ENCODE results near the gene HOXD8. TPM values are rescaled to one million over a fixed set of nuclear protein-coding genes. Genes with fewer than 3 reads are reported as not detected.

HOXD8 gene
- polyA plus RNA-seq, 1 donor from 2014 or later, result not detected

DNA sequence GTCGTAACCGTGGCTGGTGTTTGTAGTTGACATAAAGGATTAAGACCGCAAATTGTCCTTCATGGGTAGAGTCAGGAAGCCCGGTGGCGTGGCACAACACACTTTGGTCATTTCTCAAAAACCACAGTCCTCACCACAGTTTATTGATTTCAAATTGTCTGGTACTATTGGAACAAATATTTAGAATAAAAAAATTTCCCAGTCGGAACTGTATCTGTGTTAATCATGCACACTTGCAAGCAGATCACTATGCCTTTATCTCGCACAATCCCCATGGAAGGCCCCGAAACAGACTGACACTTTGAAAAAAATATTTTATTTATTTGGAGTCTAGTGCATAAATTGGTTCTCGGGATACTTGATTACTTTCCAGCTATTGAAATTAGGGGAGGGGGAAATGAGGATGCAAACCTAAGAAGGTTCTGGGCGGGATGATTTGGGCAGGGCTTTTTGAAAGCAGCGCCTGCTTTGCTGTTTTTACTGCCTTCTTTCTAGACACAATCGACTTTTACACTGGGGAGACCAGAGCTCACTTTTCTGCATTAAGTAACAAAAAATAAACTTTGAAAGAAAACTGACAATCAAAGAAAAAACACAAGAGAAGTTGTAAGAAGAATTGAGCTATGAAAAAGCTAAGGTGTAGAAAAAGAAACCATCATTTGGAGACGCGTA lies 43.5 kb downstream of the HOXD8 start:
- H3K36me3 Mint-ChIP-seq, result peaks cover 2% of the 10 kb centered on the region
- peaks cover 0 to 9% (median 0%) of the 10 kb centered on the region in 3 donors for H3K9me3 Mint-ChIP-seq
- peak overlapping the region in 1 of 3 donors; percentile 1 for H3K27ac Mint-ChIP-seq
- H3K4me3 Mint-ChIP-seq, result peak overlapping the region in 2 of 4 donors; percentile 33 to 59
- peaks cover 72% of the 10 kb centered on the region for H3K27me3 Mint-ChIP-seq
- H3K4me1 Mint-ChIP-seq, result peaks cover 2 to 7% (median 3%) of the 10 kb centered on the region in 3 donors

DNA sequence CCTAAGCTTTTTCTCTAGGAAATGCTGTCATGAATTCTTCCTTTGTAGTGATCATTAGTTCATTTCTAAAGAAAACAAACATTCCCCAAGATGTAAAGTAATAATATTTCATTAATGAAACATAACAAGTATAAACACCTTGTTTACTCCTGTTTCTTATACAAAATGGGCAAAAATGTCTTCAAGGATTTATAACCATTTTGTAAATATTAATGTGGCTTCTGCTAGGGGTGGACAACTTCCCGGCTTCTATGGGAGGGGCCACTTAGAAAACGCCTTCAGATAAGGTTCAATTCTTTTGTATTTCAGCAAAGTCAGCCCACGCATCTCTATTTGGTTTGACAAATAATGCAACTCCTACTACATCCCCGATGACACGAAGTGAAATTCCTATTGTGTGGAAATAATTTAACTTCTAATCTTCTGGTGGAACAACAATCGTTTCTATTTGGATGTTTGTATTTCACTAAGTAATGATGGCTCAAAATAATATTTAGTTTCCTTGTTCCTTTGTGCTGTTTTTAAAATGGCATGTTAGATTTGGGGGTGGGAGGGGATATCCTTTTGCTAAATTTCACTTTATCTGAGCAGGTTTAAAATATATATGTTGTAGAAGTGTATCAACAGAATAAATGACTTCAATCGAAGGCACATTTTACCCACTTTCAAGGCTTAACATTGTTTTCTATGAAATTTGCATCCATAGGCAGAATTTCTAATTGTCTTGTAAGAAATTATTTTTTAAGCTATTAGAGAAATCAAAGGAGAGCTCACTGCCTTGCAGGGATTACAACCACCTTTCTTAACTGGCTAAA lies 44.3 kb downstream of the HOXD8 start:
- peaks cover 2% of the 10 kb centered on the region for H3K36me3 Mint-ChIP-seq
- H3K27ac Mint-ChIP-seq, result peak overlapping the region in 1 of 3 donors; percentile 70
- peaks cover 2 to 7% (median 5%) of the 10 kb centered on the region in 3 donors for H3K4me1 Mint-ChIP-seq
- H3K27me3 Mint-ChIP-seq, result peaks cover 75% of the 10 kb centered on the region
- H3K4me3 Mint-ChIP-seq, result peak overlapping the region in 2 of 4 donors; percentile 33 to 41
- H3K9me3 Mint-ChIP-seq, result peaks cover 0 to 9% (median 0%) of the 10 kb centered on the region in 3 donors

DNA sequence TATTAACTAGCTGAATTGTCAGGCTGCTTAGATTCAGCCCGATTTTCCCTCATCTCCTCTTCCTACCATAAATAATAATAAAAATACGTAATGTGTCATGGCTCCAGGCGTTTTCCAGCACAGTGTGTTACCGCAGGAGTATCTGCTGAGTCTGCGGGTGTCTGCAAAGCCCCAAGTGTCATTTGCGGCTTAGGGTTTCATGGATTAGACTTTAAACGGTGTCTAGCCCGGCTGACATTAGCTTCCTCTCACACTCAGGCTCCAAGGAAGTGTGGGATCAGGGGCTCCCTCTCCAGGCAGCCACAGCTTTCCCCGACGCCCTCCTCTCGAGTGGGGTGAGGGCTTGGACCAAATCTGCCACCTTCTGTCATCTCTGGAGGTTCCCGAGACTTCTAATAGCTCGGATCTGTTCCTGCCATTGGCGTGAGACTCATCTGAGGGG lies 44.9 kb downstream of the HOXD8 start:
- peaks cover 2 to 7% (median 5%) of the 10 kb centered on the region in 3 donors for H3K4me1 Mint-ChIP-seq
- H3K36me3 Mint-ChIP-seq, result peaks cover 2% of the 10 kb centered on the region
- H3K4me3 Mint-ChIP-seq, result peak overlapping the region in 1 of 4 donors; percentile 54
- H3K27me3 Mint-ChIP-seq, result peaks cover 72% of the 10 kb centered on the region
- peaks cover 0 to 9% (median 0%) of the 10 kb centered on the region in 3 donors for H3K9me3 Mint-ChIP-seq
- peak overlapping the region in 2 of 3 donors; percentile 39 to 70 for H3K27ac Mint-ChIP-seq

DNA sequence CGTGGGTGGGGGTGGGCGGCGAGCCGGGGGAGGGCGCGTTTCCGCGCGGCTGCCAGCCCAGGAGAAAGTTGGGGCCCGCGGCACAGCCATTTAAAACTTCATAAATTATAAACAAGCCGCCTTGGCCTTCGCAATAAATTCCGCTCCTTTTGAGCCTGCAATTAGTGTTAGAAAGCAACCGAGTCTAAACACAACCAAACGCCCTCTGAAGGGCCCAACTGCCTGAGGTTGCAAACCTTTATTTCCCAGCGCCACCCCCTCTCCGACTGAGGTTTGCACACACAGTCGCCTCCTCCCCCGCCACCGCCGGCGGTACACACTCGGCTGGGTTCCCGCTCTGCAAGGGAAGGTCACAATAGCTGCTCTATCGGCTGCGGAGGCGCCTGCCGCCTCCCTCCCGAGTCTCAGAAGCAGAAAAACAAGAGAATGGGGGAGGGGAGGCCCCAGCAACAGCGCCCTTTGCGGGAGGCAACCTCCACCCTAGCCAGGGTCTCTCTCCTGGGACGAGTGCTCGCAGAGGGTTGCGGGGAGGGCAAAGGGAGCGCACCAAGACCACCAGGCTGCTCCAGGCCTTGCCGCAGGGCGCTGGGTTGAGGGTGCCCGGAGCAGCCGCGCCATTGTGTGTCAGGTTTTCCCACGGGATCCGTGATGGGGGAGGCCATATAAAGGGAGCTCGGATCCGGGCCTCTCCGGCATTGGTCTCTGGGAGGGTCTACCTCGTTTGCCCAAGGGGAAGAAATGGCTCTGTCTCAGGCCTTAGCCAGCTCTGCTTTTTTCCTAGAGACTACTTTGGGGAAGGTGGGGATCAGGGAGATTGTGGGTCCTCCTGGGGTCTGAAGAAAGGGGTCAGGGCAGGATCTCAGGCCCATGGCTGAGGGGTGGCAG lies 45.6 kb downstream of the HOXD8 start:
- H3K36me3 Mint-ChIP-seq, result peaks cover 2% of the 10 kb centered on the region
- peak overlapping the region in 2 of 3 donors; percentile 1 to 76 for H3K27ac Mint-ChIP-seq
- H3K4me1 Mint-ChIP-seq, result peaks cover 2 to 7% (median 5%) of the 10 kb centered on the region in 3 donors
- peaks cover 0 to 9% (median 0%) of the 10 kb centered on the region in 3 donors for H3K9me3 Mint-ChIP-seq
- peaks cover 72% of the 10 kb centered on the region for H3K27me3 Mint-ChIP-seq
- H3K4me3 Mint-ChIP-seq, result peak overlapping the region in 2 of 4 donors; percentile 54 to 83

DNA sequence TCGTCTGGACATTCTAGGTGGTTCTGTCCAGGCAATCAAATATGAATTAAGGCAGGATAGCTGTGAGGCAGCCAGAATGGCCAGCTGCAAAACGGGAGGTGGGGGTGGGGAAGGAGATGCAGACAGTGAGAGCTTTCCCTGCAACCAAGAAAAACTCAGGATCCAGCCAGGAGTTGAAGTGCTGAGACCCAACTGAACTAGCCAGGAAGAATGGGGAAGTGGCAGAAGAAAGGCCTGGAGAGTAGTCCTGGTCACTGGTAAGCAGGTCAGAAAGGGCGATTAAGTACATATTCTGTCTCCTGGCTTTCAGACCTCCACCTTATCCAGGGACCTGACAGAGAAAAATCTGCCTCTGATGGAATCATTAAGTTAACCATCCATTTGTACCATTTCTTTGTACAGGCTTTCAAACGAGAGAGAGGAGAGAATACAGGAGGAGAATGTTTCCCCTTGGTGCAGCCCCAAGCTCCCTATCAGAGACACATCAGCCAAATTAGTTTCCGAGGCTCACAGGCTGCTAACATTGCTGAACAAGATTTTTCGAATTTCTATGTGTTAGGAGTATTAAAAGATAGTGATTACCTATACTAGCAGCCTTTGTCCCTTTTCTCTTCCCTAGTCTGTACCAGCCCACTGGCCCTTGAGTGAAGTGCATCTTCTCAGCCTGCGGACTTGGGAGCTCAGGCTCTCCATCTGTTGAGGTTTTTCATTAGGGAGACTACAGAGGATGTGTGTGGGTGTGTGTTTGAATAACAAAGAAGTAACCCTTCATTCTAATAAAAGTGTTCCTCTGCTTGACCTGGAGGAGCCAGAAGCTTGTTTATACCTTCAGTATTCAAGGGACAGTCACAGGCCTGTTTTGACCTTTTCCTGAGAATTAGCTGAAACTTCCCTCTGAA lies 46.5 kb downstream of the HOXD8 start:
- no peak overlapping the region for H3K4me3 Mint-ChIP-seq
- H3K36me3 Mint-ChIP-seq, result peaks cover 2% of the 10 kb centered on the region
- peaks cover 72% of the 10 kb centered on the region for H3K27me3 Mint-ChIP-seq
- H3K4me1 Mint-ChIP-seq, result peaks cover 2 to 7% (median 5%) of the 10 kb centered on the region in 3 donors
- peak overlapping the region in 2 of 3 donors; percentile 1 to 29 for H3K27ac Mint-ChIP-seq
- H3K9me3 Mint-ChIP-seq, result peaks cover 0 to 9% (median 0%) of the 10 kb centered on the region in 3 donors

DNA sequence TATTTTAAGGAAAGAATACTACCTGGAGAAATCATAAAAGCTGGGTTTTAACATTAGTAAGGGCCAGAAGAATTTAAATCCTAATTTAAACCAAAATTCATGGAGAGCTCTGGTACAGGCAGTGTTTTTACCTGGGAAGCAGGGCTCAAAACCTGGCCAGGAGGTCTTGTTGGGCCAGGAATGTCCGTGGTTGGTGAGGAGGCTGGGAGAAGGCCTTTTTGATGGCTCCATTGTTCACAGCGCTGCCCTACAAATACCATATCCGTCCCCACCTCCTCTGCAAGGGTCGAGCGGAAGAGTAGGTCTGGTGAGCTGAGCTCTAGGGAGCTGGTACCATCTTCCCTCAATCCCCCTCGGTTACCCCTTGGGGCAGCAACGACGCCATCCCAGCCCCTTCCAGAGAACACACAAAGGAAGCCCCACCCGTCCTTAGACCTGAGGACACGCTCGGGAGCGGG lies 48.1 kb downstream of the HOXD8 start:
- Mint-ChIP-seq H3K9me3 (peaks cover 0 to 7% (median 0%) of the 10 kb centered on the region in 3 donors), H3K4me3 (peak overlapping the region in 2 of 4 donors; percentile 70 to 75), H3K27me3 (peaks cover 67% of the 10 kb centered on the region)

DNA sequence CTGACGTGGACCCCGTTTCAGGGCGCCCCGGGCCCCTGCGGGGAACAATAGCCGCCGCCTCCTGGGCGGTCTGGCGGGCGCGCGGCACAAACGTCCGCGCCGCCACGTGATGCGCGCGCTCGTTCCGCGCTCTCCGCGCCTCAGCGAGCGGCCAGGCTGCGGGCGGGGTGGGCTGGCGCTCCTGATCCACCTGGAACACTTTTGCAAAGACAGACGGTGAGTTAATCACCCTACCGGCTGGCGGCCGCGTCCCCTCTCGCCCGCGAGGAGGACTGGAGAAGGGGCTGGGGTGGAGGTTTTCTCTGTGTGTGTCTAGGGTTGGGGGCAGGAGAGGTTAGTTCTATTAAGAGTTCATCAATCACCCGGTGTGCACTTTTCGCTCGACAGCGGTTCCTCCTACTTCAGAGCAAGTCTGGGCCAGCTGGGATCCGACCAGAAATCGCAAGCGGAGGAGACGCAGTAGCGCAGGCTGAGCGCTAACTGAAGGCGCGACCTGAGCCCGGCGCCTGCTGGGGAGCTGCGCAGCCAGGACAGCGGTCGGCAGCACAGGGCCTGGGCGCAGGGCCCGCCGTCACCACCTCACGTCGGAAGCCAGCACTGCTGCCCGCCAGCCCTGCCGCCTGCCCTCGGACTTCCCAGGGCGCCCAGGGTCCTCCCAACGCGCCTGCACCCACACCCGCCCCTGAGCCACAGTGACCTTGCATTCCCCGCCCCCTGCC lies 48.7 kb downstream of the HOXD8 start:
- H3K27ac Mint-ChIP-seq, result no peak overlapping the region
- peaks cover 2% of the 10 kb centered on the region for H3K36me3 Mint-ChIP-seq
- peaks cover 1 to 6% (median 5%) of the 10 kb centered on the region in 3 donors for H3K4me1 Mint-ChIP-seq
- H3K9me3 Mint-ChIP-seq, result peaks cover 0 to 3% (median 0%) of the 10 kb centered on the region in 3 donors
- peaks cover 65% of the 10 kb centered on the region for H3K27me3 Mint-ChIP-seq
- H3K4me3 Mint-ChIP-seq, result peak overlapping the region in 3 of 4 donors; percentile 55 to 70 (median 59)

More for the DNA sequence above, 48.1 kb downstream of the HOXD8 start:
- peaks cover 2 to 7% (median 5%) of the 10 kb centered on the region in 3 donors for H3K4me1 Mint-ChIP-seq
- peaks cover 2% of the 10 kb centered on the region for H3K36me3 Mint-ChIP-seq
- H3K27ac Mint-ChIP-seq, result no peak overlapping the region

DNA sequence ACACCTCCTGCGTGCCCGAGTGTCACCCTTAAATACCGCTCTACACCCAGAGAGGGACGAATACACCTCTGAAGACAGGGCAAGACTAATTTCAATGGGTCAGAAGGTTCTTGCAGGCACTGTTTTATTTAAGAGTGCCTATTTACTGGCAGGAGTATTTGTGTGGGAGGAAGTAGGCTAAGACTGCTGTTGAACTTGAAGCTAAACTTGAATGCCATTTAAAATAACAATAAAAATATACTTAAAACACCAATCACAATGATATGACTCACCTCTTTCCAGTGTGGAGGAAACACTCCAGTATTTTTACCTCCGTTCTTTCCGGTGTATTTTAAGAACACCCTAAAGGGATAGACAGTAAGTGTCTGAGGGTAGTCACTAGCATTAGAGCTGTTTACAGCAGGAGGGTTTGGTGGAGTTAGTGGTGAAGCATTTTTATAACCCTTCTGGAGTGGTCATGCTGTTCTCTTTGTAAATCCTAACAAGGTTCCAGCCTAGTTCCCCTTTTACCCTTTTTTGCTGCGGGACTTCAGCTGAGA lies 49.3 kb downstream of the HOXD8 start:
- H3K9me3 Mint-ChIP-seq, result peaks cover 0 to 1% (median 0%) of the 10 kb centered on the region in 3 donors
- H3K4me1 Mint-ChIP-seq, result peaks cover 0 to 5% (median 4%) of the 10 kb centered on the region in 3 donors
- no peaks in the 10 kb centered on the region for H3K36me3 Mint-ChIP-seq
- peak overlapping the region in 1 of 3 donors; percentile 52 for H3K27ac Mint-ChIP-seq
- peaks cover 58% of the 10 kb centered on the region for H3K27me3 Mint-ChIP-seq
- peak overlapping the region in 3 of 4 donors; percentile 25 to 47 (median 28) for H3K4me3 Mint-ChIP-seq

DNA sequence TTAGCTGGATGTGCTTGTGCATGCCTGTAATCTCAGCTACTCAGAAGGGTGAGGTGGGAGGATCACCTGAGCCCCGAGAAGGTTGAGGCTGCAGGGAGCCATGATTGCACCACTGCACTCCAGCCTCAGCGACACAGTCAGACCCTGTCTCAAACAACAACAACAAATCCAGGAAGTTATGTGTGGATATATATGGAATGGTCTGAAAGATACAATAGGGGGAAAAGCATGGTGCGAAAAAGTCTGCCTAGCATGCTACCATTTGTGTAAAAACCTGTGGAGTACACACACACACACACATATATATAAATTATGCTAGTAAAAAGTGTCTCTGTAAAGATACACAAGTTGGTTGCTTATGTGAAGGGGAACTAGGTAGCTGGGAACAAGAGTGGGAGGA lies 52.0 kb downstream of the HOXD8 start:
- H3K27me3 Mint-ChIP-seq, result peaks cover 40% of the 10 kb centered on the region
- no peaks in the 10 kb centered on the region for H3K36me3 Mint-ChIP-seq
- H3K4me1 Mint-ChIP-seq, result peaks cover 0 to 5% (median 2%) of the 10 kb centered on the region in 3 donors
- H3K27ac Mint-ChIP-seq, result no peak overlapping the region
- H3K4me3 Mint-ChIP-seq, result no peak overlapping the region
- H3K9me3 Mint-ChIP-seq, result no peaks in the 10 kb centered on the region

Other genes with a start within 250 kb of the HOXD8 start
- gene LNPK, start 127.4 kb upstream of the HOXD8 start, polyA plus RNA-seq, result 10.4 TPM
- gene EVX2, start 45.7 kb upstream of the HOXD8 start, polyA plus RNA-seq, result not detected
- gene HOXD13, start 37.0 kb upstream of the HOXD8 start, polyA plus RNA-seq, result not detected
- not detected for gene HOXD12, start 29.9 kb upstream of the HOXD8 start, polyA plus RNA-seq
- not detected for gene HOXD11, start 22.4 kb upstream of the HOXD8 start, polyA plus RNA-seq
- gene HOXD10, start 12.9 kb upstream of the HOXD8 start, polyA plus RNA-seq, result not detected
- not detected for gene HOXD9, start 7.0 kb upstream of the HOXD8 start, polyA plus RNA-seq
- gene HOXD4, start 21.8 kb downstream of the HOXD8 start, polyA plus RNA-seq, result not detected
- gene HOXD3, start 27.6 kb downstream of the HOXD8 start, polyA plus RNA-seq, result not detected
- gene HOXD1, start 59.0 kb downstream of the HOXD8 start, polyA plus RNA-seq, result not detected
- gene MTX2, start 139.7 kb downstream of the HOXD8 start, polyA plus RNA-seq, result 21.7 TPM